HepG2 (cell line): ENCODE data around the gene GNMT. TPM values are rescaled to one million over a fixed set of nuclear protein-coding genes. Genes with fewer than 3 reads are reported as not detected.

ENCODE experiments used
- AKNA ChIP-seq: sonication (generic); formaldehyde crosslinking; IDR thresholded peaks from 2 replicates; pipeline ENCODE4 v1.4.0; 2020; ENCODE audit warnings: missing genetic modification reagents, borderline replicate concordance
- ARHGAP35 ChIP-seq: sonication (generic); formaldehyde crosslinking; IDR thresholded peaks from 2 replicates; pipeline ENCODE4 v1.9.0; 2022; ENCODE audit warnings: mild to moderate bottlenecking, inconsistent platforms, moderate library complexity, missing genetic modification reagents, borderline replicate concordance
- ELF1 ChIP-seq: sonication (generic); formaldehyde crosslinking; IDR thresholded peaks from 2 replicates; pipeline ENCODE4 v1.4.0; 2020; ENCODE audit warnings: missing genetic modification reagents
- HMG20A ChIP-seq: IDR thresholded peaks from 2 replicates; pipeline ENCODE4 v1.6.1; 2016; ENCODE audit warnings: borderline replicate concordance
- HOXA3 ChIP-seq: sonication (generic); formaldehyde crosslinking; IDR thresholded peaks from 2 replicates; pipeline ENCODE4 v1.5.0; 2020; ENCODE audit warnings: missing genetic modification reagents
- HOXD1 ChIP-seq: sonication (generic); formaldehyde crosslinking; IDR thresholded peaks from 2 replicates; pipeline ENCODE4 v1.5.0; 2020; ENCODE audit warnings: missing genetic modification reagents
- PHF5A ChIP-seq: IDR thresholded peaks from one replicate; pipeline ENCODE4 v1.6.1; 2018; ENCODE audit warnings: low read depth, missing genetic modification reagents; ENCODE audit not compliant: unreplicated experiment
- POLR2AphosphoS2 ChIP-seq: IDR thresholded peaks from 2 replicates; pipeline ENCODE4 v1.6.1; 2011; ENCODE audit warnings: low read depth, low read length, improper control_type of control experiment
- RARA ChIP-seq: IDR thresholded peaks from 2 replicates; pipeline ENCODE4 v1.6.1; 2016; ENCODE audit warnings: missing genetic modification reagents, missing compliant biosample characterization
- RFX3 ChIP-seq: IDR thresholded peaks from 2 replicates; pipeline ENCODE4 v1.6.1; 2016; ENCODE audit warnings: missing biosample characterization, missing genetic modification reagents
- RFXAP ChIP-seq: sonication (generic); formaldehyde crosslinking; IDR thresholded peaks from 2 replicates; pipeline ENCODE4 v1.4.0; 2020; ENCODE audit warnings: missing genetic modification reagents, borderline replicate concordance
- RXRB ChIP-seq: IDR thresholded peaks from 2 replicates; pipeline ENCODE4 v1.6.1; 2016; ENCODE audit warnings: borderline replicate concordance, missing genetic modification reagents, missing compliant biosample characterization
- U2AF2 ChIP-seq: fragments of 200-400 bp; formaldehyde crosslinking; IDR thresholded peaks from 2 replicates; pipeline ENCODE4 v1.6.1; 2017; ENCODE audit warnings: low read depth, mild to moderate bottlenecking, low read length
- WIZ ChIP-seq: sonication (generic); formaldehyde crosslinking; IDR thresholded peaks from 2 replicates; pipeline ENCODE4 v1.5.1; 2020; ENCODE audit warnings: mild to moderate bottlenecking, missing genetic modification reagents
- ZFYVE20 ChIP-seq: sonication (generic); formaldehyde crosslinking; IDR thresholded peaks from 2 replicates; pipeline ENCODE4 v1.8.0; 2023; ENCODE audit warnings: low read depth, mild to moderate bottlenecking, moderate library complexity, missing genetic modification reagents, borderline replicate concordance
- ZNF160 ChIP-seq: sonication (generic); formaldehyde crosslinking; IDR thresholded peaks from 2 replicates; pipeline ENCODE4 v1.8.0; 2022; ENCODE audit warnings: mild to moderate bottlenecking, inconsistent platforms, missing genetic modification reagents
- ZNF180 ChIP-seq: sonication (generic); formaldehyde crosslinking; IDR thresholded peaks from 2 replicates; pipeline ENCODE4 v1.4.0; 2020; ENCODE audit warnings: low read depth, missing genetic modification reagents, borderline replicate concordance
- ZNF256 ChIP-seq: sonication (generic); formaldehyde crosslinking; conservative IDR thresholded peaks from 2 replicates; pipeline ENCODE4 v1.4.0; 2020; ENCODE audit warnings: missing genetic modification reagents
- ZNF335 ChIP-seq: sonication (generic); formaldehyde crosslinking; IDR thresholded peaks from 2 replicates; pipeline ENCODE4 v1.4.0; 2020; ENCODE audit warnings: missing genetic modification reagents
- ZNF589 ChIP-seq: sonication (generic); formaldehyde crosslinking; conservative IDR thresholded peaks from 2 replicates; pipeline ENCODE4 v1.8.0; 2022; ENCODE audit warnings: mild to moderate bottlenecking, moderate library complexity, missing genetic modification reagents
- ZNF691 ChIP-seq: sonication (generic); formaldehyde crosslinking; IDR thresholded peaks from 2 replicates; pipeline ENCODE4 v1.4.0; 2020; ENCODE audit warnings: missing genetic modification reagents, low read depth, mild to moderate bottlenecking, borderline replicate concordance
- polyA plus RNA-seq, 8 experiments: library from polyadenylated mRNA; depleted of rRNA in 3 of 8; stranded (reverse) in 7 of 8; unstranded in 1 of 8; fragments of >200 nt; fragmentation: Illumina TruSeq in 4 of 8; extraction: Trizol in 4 of 8; gene quantifications; 2 replicates each; pipeline versions ENCODE4 v1.2.1 to v1.2.3, GENCODE V29; 2011 to 2016; ENCODE audit warnings: low read depth in 4 of 8, missing spikeins in 1 of 8, mixed read lengths in 1 of 8; ENCODE audit not compliant: insufficient read depth in 1 of 8
- total RNA-seq, 5 experiments: library from RNA; depleted of rRNA; stranded (reverse); fragments of >200 nt; fragmentation: Illumina TruSeq; extraction: Trizol; gene quantifications; 2 replicates each; pipeline ENCODE4 v1.2.3, GENCODE V29; 2016; ENCODE audit warnings: low read depth in 1 of 5
- TF ChIP-seq, protein P1 (sequence below): sonication (generic); formaldehyde crosslinking; IDR thresholded peaks from 2 replicates; pipeline ENCODE4 v1.4.0; 2020; ENCODE audit warnings: mild to moderate bottlenecking, missing genetic modification reagents
- TF ChIP-seq, protein P2 (sequence below): IDR thresholded peaks from 2 replicates; pipeline ENCODE4 v1.6.1; 2016; ENCODE audit warnings: low read depth

The GNMT gene
- total and polyA plus RNA-seq, 2 of the 13 experiments (the other 11 are each of a cell fraction or from before 2014, with no cell fraction given), result 2.8 to 7.0 TPM

GRCh38 chr6:42978487-42978838 lies 17.9 kb downstream of the GNMT start (continued):
- TF ChIP-seq HMG20A (CRISPR knock-in tag) (no peak), RARA (CRISPR knock-in tag) (no peak), ZNF335 (no peak), ZFYVE20 (CRISPR knock-in tag) (no peak), HOXA3 (no peak), POLR2AphosphoS2 (no peak), WIZ (CRISPR knock-in tag) (no peak), ZNF589 (CRISPR knock-in tag) (no peak), ZNF691 (CRISPR knock-in tag) (0 out of 2 replicates have a peak, but pooled peaks have one; percentile 73), RFX3 (CRISPR knock-in tag) (no peak), RFXAP (CRISPR knock-in tag) (0 out of 2 replicates have a peak, but pooled peaks have one; percentile 9), HOXD1 (CRISPR knock-in tag) (no peak), ARHGAP35 (CRISPR knock-in tag) (no peak), U2AF2 (no peak), ELF1 (CRISPR knock-in tag) (no peak), ZNF180 (no peak), AKNA (CRISPR knock-in tag) (no peak), RXRB (CRISPR knock-in tag) (no peak), ZNF256 (no peak), ZNF160 (CRISPR knock-in tag) (no peak), PHF5A (CRISPR knock-in tag) (peak; percentile 17)
- TF ChIP-seq, protein P1, sequence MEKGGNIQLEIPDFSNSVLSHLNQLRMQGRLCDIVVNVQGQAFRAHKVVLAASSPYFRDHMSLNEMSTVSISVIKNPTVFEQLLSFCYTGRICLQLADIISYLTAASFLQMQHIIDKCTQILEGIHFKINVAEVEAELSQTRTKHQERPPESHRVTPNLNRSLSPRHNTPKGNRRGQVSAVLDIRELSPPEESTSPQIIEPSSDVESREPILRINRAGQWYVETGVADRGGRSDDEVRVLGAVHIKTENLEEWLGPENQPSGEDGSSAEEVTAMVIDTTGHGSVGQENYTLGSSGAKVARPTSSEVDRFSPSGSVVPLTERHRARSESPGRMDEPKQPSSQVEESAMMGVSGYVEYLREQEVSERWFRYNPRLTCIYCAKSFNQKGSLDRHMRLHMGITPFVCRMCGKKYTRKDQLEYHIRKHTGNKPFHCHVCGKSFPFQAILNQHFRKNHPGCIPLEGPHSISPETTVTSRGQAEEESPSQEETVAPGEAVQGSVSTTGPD (CRISPR knock-in tag), result no peak
- TF ChIP-seq, protein P2, sequence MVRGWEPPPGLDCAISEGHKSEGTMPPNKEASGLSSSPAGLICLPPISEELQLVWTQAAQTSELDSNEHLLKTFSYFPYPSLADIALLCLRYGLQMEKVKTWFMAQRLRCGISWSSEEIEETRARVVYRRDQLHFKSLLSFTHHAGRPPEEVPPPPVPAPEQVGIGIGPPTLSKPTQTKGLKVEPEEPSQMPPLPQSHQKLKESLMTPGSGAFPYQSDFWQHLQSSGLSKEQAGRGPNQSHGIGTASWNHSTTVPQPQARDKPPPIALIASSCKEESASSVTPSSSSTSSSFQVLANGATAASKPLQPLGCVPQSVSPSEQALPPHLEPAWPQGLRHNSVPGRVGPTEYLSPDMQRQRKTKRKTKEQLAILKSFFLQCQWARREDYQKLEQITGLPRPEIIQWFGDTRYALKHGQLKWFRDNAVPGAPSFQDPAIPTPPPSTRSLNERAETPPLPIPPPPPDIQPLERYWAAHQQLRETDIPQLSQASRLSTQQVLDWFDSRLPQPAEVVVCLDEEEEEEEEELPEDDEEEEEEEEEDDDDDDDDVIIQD (CRISPR knock-in tag), result no peak
